Measurements from ENCODE around the gene RGPD5.
"Not testable (repeated sequence)": the region's sequence is repeated elsewhere in the genome, so short reads cannot be mapped to it uniquely, and the experiment has no call there.

RGPD5 gene

GRCh38 chr2:109794074-109794737 lies at the start of gene RGPD5:
RGPD5 (plus strand) TSS chr2:109794305; CDS start chr2:109794466, 161 bp downstream.
- peak; percentile 6 for DNase-seq

DNA sequence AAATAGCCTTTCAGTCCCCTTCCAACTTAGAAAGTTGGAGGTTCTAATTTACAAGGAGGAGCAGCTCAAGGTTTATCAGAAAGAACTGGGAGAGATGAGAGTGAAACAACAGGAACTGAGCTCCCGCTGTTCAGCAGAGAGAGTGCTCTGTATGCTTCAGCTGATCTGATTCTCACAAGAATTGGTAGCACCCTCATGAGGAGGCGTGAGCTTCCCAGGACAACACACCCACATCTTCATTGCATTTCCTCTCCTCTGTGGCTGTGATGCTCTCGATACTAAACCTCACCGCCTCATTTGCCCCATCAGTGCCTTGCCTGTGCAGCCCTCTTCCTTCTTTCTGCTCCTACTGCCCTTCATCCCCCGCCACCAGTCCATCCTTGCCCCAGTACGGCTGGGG lies 42.5 kb upstream of the RGPD5 start:
- not testable (repeated sequence) for DNase-seq

- DNase-seq, result not testable (repeated sequence)
Measured at GRCh38 chr2:109757163-109757824, 36.8 kb upstream of the RGPD5 start.

DNA sequence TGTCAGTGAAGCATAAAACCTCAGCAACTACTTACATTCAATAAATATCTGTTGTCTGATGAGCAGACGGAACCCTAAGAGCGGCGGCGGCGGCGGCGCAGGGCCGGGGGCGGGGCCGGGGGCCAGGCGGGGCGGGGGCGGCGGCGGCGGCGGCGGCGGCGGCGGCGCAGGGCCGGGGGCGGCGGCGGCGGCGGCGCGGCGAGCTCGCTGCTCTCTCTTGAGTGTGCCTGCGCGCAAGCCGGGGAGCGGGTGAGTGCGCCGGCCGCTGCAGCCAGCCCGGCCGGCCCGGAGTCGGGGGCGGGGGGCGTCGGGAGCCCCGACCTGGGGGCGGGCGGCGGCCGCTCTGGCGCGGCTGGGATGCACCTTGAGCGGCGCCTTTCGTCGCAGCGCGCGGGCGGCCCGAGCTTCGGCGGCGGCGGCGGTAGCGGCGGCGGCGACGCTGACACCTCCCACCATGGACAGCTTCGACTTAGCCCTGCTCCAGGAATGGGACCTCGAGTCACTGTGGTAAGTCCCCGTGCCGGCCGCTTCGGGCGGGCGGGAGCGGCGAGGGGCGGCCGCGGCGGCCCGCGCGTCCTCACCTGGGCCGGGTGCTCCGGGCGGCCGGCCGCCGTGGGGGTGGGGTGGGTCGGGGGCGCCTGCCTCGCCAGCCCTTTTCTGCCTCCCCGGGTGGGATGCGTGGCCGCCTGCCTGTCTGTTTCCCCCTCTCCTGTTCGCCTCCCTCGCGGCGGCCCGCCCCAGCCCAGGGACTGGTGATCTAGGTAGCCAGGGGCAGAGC lies 33.7 kb upstream of the RGPD5 start:
- DNase-seq, result peak; percentile 12

GRCh38 chr2:109761043-109761454 lies 33.1 kb upstream of the RGPD5 start:
- peak; percentile 0 for DNase-seq

- DNase-seq, result not testable (repeated sequence)
Measured at GRCh38 chr2:109761976-109762375, 32.1 kb upstream of the RGPD5 start.

DNA sequence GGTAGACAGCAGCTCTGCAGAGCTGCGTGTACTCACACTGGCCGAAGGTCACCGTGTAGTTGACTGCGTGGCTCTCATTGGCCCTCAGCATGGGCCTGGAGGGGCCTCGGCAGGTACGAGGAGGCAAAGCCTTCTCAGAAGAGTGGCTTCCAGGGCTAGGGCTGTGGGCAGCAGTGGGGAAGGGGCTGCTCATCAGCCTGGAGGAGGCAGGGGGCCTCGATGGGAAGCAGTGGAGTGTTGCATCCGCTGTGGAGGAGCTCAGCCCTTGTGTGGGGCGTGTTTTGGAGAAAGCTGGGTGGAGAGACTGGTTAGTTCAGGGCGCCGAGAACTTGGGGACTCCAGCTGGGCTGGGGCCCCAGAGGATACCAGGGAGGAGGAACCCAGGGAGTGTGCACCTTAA lies 28.0 kb upstream of the RGPD5 start:
- DNase-seq, result not testable (repeated sequence)

GRCh38 chr2:109766886-109767578 lies 27.1 kb upstream of the RGPD5 start:
- DNase-seq, result not testable (repeated sequence)

DNA sequence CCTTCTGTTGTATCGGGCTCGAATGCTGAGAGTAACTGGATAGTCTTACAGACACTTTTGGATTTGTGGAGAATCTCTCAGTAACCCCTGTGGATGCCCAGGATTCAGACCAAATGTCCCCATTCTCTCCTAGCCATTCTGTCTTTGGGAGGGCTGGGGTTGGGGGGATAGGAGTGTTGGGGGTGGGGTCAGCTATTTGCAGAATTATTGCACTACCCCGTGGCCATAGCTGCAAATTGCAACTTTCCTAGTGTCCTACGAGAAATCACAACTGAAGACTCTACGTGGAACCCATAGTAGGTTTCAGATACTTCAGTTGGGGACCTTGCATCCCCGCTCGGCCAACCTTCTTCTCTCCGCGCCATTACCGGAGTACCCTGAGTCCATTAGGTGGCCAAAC lies 25.2 kb upstream of the RGPD5 start:
- not testable (repeated sequence) for DNase-seq

DNA sequence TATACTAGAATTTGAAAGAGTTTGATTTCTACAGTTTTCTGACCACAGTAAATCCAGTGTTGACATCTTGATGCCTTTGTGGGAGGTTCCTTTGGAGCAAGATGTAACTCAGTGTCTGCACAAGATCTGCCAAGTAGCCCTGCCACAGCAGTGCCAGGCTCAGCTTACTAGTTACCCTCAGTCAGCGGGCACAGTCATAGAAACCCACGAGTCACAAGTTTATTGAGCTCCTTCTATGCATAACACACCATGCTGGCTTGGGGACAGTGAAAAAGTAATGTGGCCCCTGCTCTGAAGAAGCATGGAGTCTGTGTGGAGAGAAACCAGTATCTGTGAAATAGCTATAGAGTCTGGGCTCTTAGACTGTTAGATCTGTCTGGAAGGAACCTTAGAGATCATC lies 15.0 kb upstream of the RGPD5 start:
- DNase-seq, result not testable (repeated sequence)

DNA sequence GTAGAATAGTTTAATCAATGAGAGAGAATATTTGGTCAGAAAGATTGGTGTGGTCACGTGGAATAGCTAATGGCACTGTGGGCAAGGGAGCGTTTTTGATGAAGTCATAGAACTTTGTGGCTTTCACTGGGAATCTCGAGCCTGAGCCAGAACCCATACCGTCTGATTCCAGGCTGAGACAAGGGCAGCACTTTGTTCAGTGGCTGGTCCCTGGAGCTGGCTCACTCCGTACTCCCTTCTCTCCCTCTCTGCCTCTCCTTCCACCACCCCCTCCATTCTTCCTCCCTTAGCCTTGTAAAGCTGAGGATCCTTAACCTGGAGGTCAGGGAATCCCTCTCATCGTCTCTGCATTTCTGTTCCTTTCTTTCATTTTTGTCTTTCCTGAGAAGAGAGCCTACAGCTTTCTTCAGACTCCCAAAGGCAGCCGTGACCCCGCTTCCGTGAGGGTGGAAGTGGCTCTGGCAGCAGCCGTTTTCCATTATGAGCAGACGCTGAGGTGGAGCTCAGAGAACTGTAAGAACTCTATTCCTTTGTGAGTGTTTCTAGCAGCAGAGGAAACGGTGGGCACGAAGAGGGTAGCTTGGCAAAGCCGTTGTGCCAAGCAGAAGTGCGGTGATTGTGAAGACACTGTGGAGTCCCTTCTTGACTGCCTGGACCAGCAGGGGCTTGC lies 12.8 kb upstream of the RGPD5 start:
- not testable (repeated sequence) for DNase-seq

GRCh38 chr2:109782446-109782993 lies 11.6 kb upstream of the RGPD5 start:
- DNase-seq, result not testable (repeated sequence)

GRCh38 chr2:109791530-109792279 lies 2.4 kb upstream of the RGPD5 start:
- not testable (repeated sequence) for DNase-seq

GRCh38 chr2:109792659-109793058 lies 1.4 kb upstream of the RGPD5 start:
- not testable (repeated sequence) for DNase-seq

DNA sequence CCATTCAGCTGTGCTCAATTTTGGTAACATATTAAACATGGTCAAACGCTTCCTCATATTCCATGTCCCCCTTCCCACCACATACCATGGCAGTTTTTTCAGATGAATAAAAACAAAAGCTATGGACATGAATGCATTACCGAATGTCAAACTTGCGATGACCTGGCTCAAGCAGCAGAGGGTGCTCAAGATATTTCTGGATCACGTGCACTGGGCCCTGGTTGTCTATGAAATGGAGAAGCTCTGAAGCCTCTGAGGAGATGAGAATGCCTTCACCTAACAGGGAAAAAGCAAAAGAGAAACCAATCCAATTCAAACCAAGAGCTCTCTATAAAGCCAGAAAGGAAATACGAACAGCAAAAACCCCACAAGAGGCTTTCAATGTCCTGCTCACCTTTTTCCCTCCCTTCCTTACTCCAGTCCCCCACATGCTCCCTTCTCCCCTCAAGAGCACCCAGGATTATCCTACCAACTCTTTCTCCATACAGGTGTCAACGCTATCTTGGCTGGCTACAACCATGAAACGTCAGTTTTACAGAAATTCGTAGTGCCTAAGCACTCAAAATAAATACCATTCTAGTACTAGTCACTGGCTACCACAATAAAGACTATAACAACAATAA lies 77.1 kb downstream of the RGPD5 start:
- not testable (repeated sequence) for DNase-seq

DNA sequence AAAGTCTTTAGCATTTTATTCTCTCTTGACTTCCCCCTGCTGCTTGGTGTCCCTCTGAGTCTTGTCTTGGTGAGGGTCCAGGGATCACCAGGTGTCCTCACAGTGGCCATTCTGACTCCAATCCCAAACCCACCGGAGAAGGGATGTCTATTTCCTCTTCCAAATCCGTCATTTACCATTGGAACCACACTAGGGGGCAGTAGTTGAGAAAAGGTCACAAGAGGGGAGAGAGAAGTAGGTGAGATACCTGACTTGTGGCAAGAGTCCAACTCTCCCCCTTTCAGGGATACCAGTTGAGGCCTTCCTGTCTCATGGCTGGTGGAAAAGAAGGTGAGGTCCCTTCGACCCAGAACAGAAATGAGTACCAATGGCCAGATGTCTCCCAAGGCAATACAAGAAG lies 82.5 kb downstream of the RGPD5 start:
- DNase-seq, result not testable (repeated sequence)

GRCh38 chr2:109882112-109882511 lies 88.0 kb downstream of the RGPD5 start:
- DNase-seq, result not testable (repeated sequence)

- DNase-seq, result not testable (repeated sequence)
Measured at GRCh38 chr2:109888414-109888813, 94.3 kb downstream of the RGPD5 start.

GRCh38 chr2:109889909-109890308 lies 95.8 kb downstream of the RGPD5 start:
- not testable (repeated sequence) for DNase-seq

DNA sequence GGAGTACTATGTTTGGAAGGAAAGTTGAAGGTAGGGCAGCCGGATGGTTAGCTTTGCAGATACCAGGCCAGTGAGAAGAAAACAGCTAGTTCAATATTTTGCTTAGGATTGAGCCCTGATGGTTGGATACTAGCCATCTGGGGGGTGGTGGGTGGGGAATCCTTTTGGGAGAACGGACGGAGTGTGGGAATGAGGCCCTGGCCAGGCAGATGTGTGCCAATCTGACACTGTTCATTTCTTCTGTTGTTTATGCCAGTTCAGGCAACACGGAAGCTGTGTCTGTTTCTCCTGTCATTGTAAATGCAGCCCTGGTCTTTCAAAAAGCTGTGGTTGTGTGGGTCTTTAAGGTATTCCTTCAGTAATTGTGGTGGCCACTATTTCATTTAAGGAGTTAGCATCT lies 96.9 kb downstream of the RGPD5 start:
- not testable (repeated sequence) for DNase-seq

- not testable (repeated sequence) for DNase-seq
Measured at GRCh38 chr2:109893736-109894135, 99.6 kb downstream of the RGPD5 start.
